ENCODE measurements around the gene ADGRF3. TPM values are rescaled to one million over a fixed set of nuclear protein-coding genes. Genes with fewer than 3 reads are reported as not detected.
A peak's percentile ranks its signal among the peaks of the same experiment; 100 is the strongest.

Gene ADGRF3
- total and polyA plus RNA-seq, 10 of the 15 experiments (the other 5 are each of a cell fraction or from before 2014, with no cell fraction given) = 0.03 to 3.1 (median 0.84) TPM

DNA sequence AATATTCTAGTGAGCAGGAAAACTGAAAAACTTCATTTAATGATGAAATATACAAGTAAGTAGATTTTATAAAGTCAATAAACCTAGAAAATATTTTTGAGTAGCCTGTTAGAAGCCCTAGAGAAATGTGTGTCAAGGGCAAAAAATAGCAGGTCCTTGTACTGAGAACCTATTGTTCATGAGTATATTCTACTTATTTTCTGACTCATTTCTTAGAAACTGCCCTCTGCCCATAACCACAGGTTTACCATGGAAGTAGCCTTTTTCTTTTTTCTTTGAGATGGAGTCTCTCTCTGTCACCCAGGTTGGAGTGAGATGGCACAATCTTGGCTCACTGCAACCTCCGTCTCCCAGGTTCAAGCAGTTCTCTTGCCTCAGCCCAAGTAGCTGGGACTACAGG, 20.1 kb downstream of the ADGRF3 start:
- ChIA-PET SMC1A (ENCODE audit: uncharacterized antibody, unreplicated experiment) (interaction anchor here (0.8 to 1.8 kb wide), 3 partner anchors 83 to 562 kb away, joined by 3 to 4 read pairs (median 3); no protein-coding TSS in a partner anchor), CTCF (interaction anchor here (0.8 to 1.2 kb wide), 2 partner anchors 11 to 335 kb away, joined by 3 to 4 read pairs; no protein-coding TSS in a partner anchor), RAD21 (ENCODE audit: unreplicated experiment) (interaction anchor here (0.9 to 1.5 kb wide), 2 partner anchors 80 to 153 kb away, joined by 3 to 4 read pairs; partner anchors contain the start of gene GAREM2), POLR2A (interaction anchor here (0.6 kb wide), 1 partner anchor 278 kb away, joined by 4 read pairs; no protein-coding TSS in a partner anchor)
- FAIRE-seq (no peak), DNase-seq (ENCODE audit: low read depth, low spot score) (no peak), ATAC-seq (0 out of 3 replicates have a peak, but pooled peaks have one; percentile 24)
- H3K4me2 ChIP-seq (ENCODE audit: control insufficient read depth, insufficient read depth) = no peak overlapping the region
- H3K27ac ChIP-seq (ENCODE audit: control insufficient read depth, insufficient read depth) = no peak overlapping the region
- no peaks in the 10 kb centered on the region for H3K36me3 ChIP-seq (ENCODE audit: control insufficient read depth in 2 of 2, insufficient read depth in 2 of 2, low read length in 1 of 2)
- no peaks in the 10 kb centered on the region for H3K79me2 ChIP-seq (ENCODE audit: control insufficient read depth, insufficient read depth, low read length)
- in situ Hi-C loops (cut with MboI) (no loop called here), intact Hi-C loops (cut with micrococcal nuclease; ENCODE audit: unreplicated experiment) (no loop called here)
- TF ChIP-seq SUZ12 (IDR thresholded peaks at IDR 0.05; ENCODE audit: unreplicated experiment) (no peak), RELA (IDR thresholded peaks at IDR 0.05; ENCODE audit: borderline replicate concordance, partially characterized antibody) (no peak)
- TF ChIP-seq, protein P1, sequence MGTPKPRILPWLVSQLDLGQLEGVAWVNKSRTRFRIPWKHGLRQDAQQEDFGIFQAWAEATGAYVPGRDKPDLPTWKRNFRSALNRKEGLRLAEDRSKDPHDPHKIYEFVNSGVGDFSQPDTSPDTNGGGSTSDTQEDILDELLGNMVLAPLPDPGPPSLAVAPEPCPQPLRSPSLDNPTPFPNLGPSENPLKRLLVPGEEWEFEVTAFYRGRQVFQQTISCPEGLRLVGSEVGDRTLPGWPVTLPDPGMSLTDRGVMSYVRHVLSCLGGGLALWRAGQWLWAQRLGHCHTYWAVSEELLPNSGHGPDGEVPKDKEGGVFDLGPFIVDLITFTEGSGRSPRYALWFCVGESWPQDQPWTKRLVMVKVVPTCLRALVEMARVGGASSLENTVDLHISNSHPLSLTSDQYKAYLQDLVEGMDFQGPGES (IDR thresholded peaks at IDR 0.05) = no peak
- BruUV-seq (replicated peaks) = no TSS peak
- no peaks in the 10 kb centered on the region for H3K27me3 ChIP-seq (replicated peaks in 1 of 2; ENCODE audit: control insufficient read depth in 2 of 2, insufficient read depth in 2 of 2, low read length in 1 of 2)
- no peak overlapping the region for H3K9ac ChIP-seq (ENCODE audit: control insufficient read depth, insufficient read depth, low read length)
- H3K4me1 ChIP-seq (ENCODE audit: control insufficient read depth, insufficient read depth, low read length) = no peaks in the 10 kb centered on the region
- no peak overlapping the region for H2AFZ ChIP-seq (ENCODE audit: control insufficient read depth, low read depth, low read length)
- 100% methylated on average over 1 of the region's 1 CpG for WGBS (ENCODE audit: insufficient coverage, insufficient replicate concordance, low lambda C conversion rate, missing lambda C conversion rate)
- H3K4me3 ChIP-seq = no peak overlapping the region
- H3K9me3 ChIP-seq (replicated peaks; ENCODE audit: control insufficient read depth, insufficient read depth, low read length) = no peaks in the 10 kb centered on the region
- H4K20me1 ChIP-seq (ENCODE audit: control insufficient read depth, insufficient read depth) = no peaks in the 10 kb centered on the region

DNA sequence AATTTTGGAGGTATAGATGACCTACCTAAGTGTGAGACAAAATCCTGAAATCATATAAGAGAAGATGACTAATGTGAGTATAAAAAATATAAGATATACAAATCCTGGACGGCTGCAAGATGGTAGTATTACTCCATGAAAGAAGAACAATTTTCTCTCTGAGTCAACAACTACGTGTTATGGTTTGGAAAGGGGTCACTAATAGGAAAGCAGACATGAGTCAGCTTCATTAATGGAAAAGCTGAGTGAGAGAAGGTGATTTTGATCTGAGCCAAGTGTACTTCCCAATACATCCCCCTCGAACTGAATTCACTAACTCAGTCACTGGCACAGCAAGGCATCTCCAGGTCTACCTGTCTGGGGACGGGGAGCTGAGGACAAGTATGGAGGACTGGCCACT, 20.7 kb downstream of the ADGRF3 start:
- SMC1A ChIA-PET (ENCODE audit: uncharacterized antibody, unreplicated experiment) = interaction anchor here (1.1 kb wide), 1 partner anchor 166 kb away, joined by 3 read pairs; no protein-coding TSS in a partner anchor
- FAIRE-seq = no peak
- no peak overlapping the region for H3K27ac ChIP-seq (ENCODE audit: control insufficient read depth, insufficient read depth)
- H3K9ac ChIP-seq (ENCODE audit: control insufficient read depth, insufficient read depth, low read length) = no peak overlapping the region
- CTCF ChIA-PET = interaction anchor here (0.6 to 1.2 kb wide), 2 partner anchors 91 to 238 kb away, joined by 3 to 4 read pairs; no protein-coding TSS in a partner anchor
- H3K79me2 ChIP-seq (ENCODE audit: control insufficient read depth, insufficient read depth, low read length) = no peaks in the 10 kb centered on the region
- H3K4me2 ChIP-seq (ENCODE audit: control insufficient read depth, insufficient read depth) = no peak overlapping the region
- no peak for ATAC-seq
- H3K4me3 ChIP-seq = no peak overlapping the region
- POLR2A ChIA-PET = interaction anchor here (0.6 kb wide), 1 partner anchor 277 kb away, joined by 4 read pairs; no protein-coding TSS in a partner anchor
- no peaks in the 10 kb centered on the region for H3K4me1 ChIP-seq (ENCODE audit: control insufficient read depth, insufficient read depth, low read length)
- H2AFZ ChIP-seq (ENCODE audit: control insufficient read depth, low read depth, low read length) = no peak overlapping the region
- WGBS (ENCODE audit: insufficient coverage, insufficient replicate concordance, low lambda C conversion rate, missing lambda C conversion rate) = 26% methylated on average over 4 of the region's 4 CpGs
- no peak for DNase-seq (ENCODE audit: low read depth, low spot score)
- in situ Hi-C loops (cut with MboI) = no loop called here
- H3K27me3 ChIP-seq (replicated peaks in 1 of 2; ENCODE audit: control insufficient read depth in 2 of 2, insufficient read depth in 2 of 2, low read length in 1 of 2) = no peaks in the 10 kb centered on the region
- no peaks in the 10 kb centered on the region for H3K9me3 ChIP-seq (replicated peaks; ENCODE audit: control insufficient read depth, insufficient read depth, low read length)
- RAD21 ChIA-PET (ENCODE audit: unreplicated experiment) = interaction anchor here (0.9 to 1.5 kb wide), 2 partner anchors 80 to 153 kb away, joined by 3 to 4 read pairs; partner anchors contain the start of gene GAREM2
- no peaks in the 10 kb centered on the region for H4K20me1 ChIP-seq (ENCODE audit: control insufficient read depth, insufficient read depth)
- intact Hi-C loops (cut with micrococcal nuclease; ENCODE audit: unreplicated experiment) = no loop called here
- no peaks in the 10 kb centered on the region for H3K36me3 ChIP-seq (ENCODE audit: control insufficient read depth in 2 of 2, insufficient read depth in 2 of 2, low read length in 1 of 2)
- no TSS peak for BruUV-seq (replicated peaks)
- TF ChIP-seq POLR2AphosphoS2 (IDR thresholded peaks at IDR 0.05; ENCODE audit: low read depth, low read length) (no peak), SUPT20H (IDR thresholded peaks at IDR 0.05; ENCODE audit: borderline replicate concordance, control insufficient read depth, low read depth, low read length) (no peak), CHD1 (IDR thresholded peaks at IDR 0.05; ENCODE audit: low read depth, low read length) (no peak), ZSCAN29 (IDR thresholded peaks at IDR 0.05) (no peak), MXI1 (IDR thresholded peaks at IDR 0.05; ENCODE audit: low read depth, low read length) (no peak), JUND (IDR thresholded peaks at IDR 0.05; ENCODE audit: low read depth, low read length) (no peak), HDGF (IDR thresholded peaks at IDR 0.05) (no peak), SP1 (IDR thresholded peaks at IDR 0.05; ENCODE audit: low read depth, low read length) (no peak), STAT1 (conservative IDR thresholded peaks at IDR 0.05) (no peak)
- TF ChIP-seq, protein P2, sequence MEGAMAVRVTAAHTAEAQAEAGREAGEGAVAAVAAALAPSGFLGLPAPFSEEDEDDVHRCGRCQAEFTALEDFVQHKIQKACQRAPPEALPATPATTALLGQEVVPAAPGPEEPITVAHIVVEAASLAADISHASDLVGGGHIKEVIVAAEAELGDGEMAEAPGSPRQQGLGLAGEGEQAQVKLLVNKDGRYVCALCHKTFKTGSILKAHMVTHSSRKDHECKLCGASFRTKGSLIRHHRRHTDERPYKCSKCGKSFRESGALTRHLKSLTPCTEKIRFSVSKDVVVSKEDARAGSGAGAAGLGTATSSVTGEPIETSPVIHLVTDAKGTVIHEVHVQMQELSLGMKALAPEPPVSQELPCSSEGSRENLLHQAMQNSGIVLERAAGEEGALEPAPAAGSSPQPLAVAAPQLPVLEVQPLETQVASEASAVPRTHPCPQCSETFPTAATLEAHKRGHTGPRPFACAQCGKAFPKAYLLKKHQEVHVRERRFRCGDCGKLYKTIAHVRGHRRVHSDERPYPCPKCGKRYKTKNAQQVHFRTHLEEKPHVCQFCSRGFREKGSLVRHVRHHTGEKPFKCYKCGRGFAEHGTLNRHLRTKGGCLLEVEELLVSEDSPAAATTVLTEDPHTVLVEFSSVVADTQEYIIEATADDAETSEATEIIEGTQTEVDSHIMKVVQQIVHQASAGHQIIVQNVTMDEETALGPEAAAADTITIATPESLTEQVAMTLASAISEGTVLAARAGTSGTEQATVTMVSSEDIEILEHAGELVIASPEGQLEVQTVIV (IDR thresholded peaks at IDR 0.05; ENCODE audit: borderline replicate concordance, partially characterized antibody) = no peak
- TF ChIP-seq, protein P3, sequence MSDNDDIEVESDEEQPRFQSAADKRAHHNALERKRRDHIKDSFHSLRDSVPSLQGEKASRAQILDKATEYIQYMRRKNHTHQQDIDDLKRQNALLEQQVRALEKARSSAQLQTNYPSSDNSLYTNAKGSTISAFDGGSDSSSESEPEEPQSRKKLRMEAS (IDR thresholded peaks at IDR 0.05; ENCODE audit: low read depth, low read length) = no peak

Measured in GM12878 (cell line).